Mucosa of descending colon (tissue), 3 donors: ENCODE data around the gene POLE3. TPM values are rescaled to one million over a fixed set of nuclear protein-coding genes. Genes with fewer than 3 reads are reported as not detected.

Experiments used
- ATAC-seq: fragments of 200-7000 bp; cut with Tn5 transposase; one replicate; pipeline ENCODE4 v1.9.1; 2020; ENCODE audit warnings: mild to moderate bottlenecking, moderate library complexity
- DNase-seq, 3 donors: peaks; one replicate each; pipeline ENCODE4 v3.0.0-alpha.2; 2020
- H3K36me3 ChIP-seq: fragments of 200-600 bp; one replicate; pipeline ENCODE4 v1.8.0; 2021; ENCODE audit warnings: low read depth, mild to moderate bottlenecking
- H3K4me1 ChIP-seq: fragments of 200-600 bp; one replicate; pipeline ENCODE4 v1.8.0; 2021; ENCODE audit warnings: low read depth, mild to moderate bottlenecking
- H3K4me3 ChIP-seq: fragments of 200-600 bp; one replicate; pipeline ENCODE4 v1.8.0; 2021; ENCODE audit warnings: mild to moderate bottlenecking
- H3K9me3 ChIP-seq: fragments of 200-600 bp; one replicate; pipeline ENCODE4 v1.8.0; 2021; ENCODE audit warnings: mild to moderate bottlenecking
- CTCF ChIP-seq: fragments of 200-600 bp; IDR thresholded peaks from one replicate; pipeline ENCODE4 v1.8.0; 2022; ENCODE audit warnings: antibody characterized with exemption, mild to moderate bottlenecking
- intact Hi-C, 2 donors: fragments of 100-400 bp; cut with DNase I in 1 of 2; cut with micrococcal nuclease in 1 of 2; formaldehyde crosslinking; loops; one replicate each; pipeline versions ENCODE4 v1.11.0 to v1.11.1; 2022; cut with DNase I, micrococcal nuclease
- long read RNA-seq, 2 donors: library from polyadenylated mRNA; unstranded; transcript quantifications; one replicate each; pipeline ENCODE4 v2.0.0, GENCODE V29; 2019 to 2021
- total RNA-seq, 3 donors: library from RNA; stranded (reverse); fragmentation: NEBNext Ultra II Directional in 2 of 3; extraction: Animal tissue kit (Norgen Biotek cat#: 25700) in 2 of 3; gene quantifications; one replicate each; pipeline versions ENCODE4 v1.2.1 to v1.2.4, GENCODE V29; 2021 to 2023
- donor health status: DM: no; HTN: no; CAD: no; lungs with moderate emphysema.
- donor health status: DM: no; HTN: no; CAD: no.
- donor health status: DM: no; HTN: yes; CAD: no.

POLE3 gene
- total RNA-seq, result 10 to 100 TPM; 22.2 to 31.0 (median 28.6) TPM
- long read RNA-seq, donor 1, transcript POLE3-201 (4 exons, 2,109 nt), result major isoform, 36 of 39 reads
- long read RNA-seq, donor 1, partial matches to known transcripts, result 2 of 39 reads
- long read RNA-seq, donor 1, other reads (novel, unspliced or antisense), result 1 of 39 reads
- long read RNA-seq, donor 2, transcript POLE3-201 (4 exons, 2,109 nt), result major isoform, 16 of 19 reads
- long read RNA-seq, donor 2, partial matches to known transcripts, result 1 of 19 reads
- long read RNA-seq, donor 2, other reads (novel, unspliced or antisense), result 0 of 19 reads

- ATAC-seq (peak; percentile 98), DNase-seq (peak; percentile 96 to 97 (median 97))
- Histone ChIP-seq H3K4me3 (peak within 1 kb of the TSS; percentile 73), H3K36me3 (no peaks in the 10 kb centered on the region), H3K9me3 (no peaks in the 10 kb centered on the region), H3K4me1 (peaks cover 15% of the 10 kb centered on the region)
- intact Hi-C loops, result loop anchor here in 1 of 2 donors (10.0 kb wide), 1 partner anchor 136 kb away; the partner anchor contains the start of genes CDC26 and PRPF4
- no peak for TF ChIP-seq CTCF
These were observed at the start of gene POLE3, which contains the start of gene C9orf43 for GRCh38 chr9:113410207-113410864. Gene POLE3, minus strand, starts transcription at chr9:113410675. Its CDS starts 382 bp downstream, at chr9:113410293. Gene C9orf43, plus strand, starts transcription at chr9:113410747. Its CDS starts 2,747 bp downstream, at chr9:113413494.

GRCh38 chr9:113456235-113456634 lies 45.8 kb upstream of the POLE3 start:
- no peaks in the 10 kb centered on the region for H3K4me1 ChIP-seq
- H3K4me3 ChIP-seq, result no peak overlapping the region
- H3K36me3 ChIP-seq, result no peaks in the 10 kb centered on the region
- H3K9me3 ChIP-seq, result no peaks in the 10 kb centered on the region
- ATAC-seq (no peak), DNase-seq (no peak)
- no peak for TF ChIP-seq CTCF
- intact Hi-C loops, result no loop called here

- peak in 1 of 3 donors; percentile 32 for DNase-seq
- TF ChIP-seq CTCF, result no peak
- Histone ChIP-seq H3K9me3 (no peaks in the 10 kb centered on the region), H3K36me3 (no peaks in the 10 kb centered on the region), H3K4me3 (no peak overlapping the region), H3K4me1 (no peaks in the 10 kb centered on the region)
- ATAC-seq, result peak; percentile 56
- intact Hi-C loops, result no loop called here
These were observed 44.7 kb upstream of the POLE3 start for GRCh38 chr9:113454914-113455761.

- H3K4me3 ChIP-seq, result no peak overlapping the region
- TF ChIP-seq CTCF, result no peak
- ATAC-seq (no peak), DNase-seq (no peak)
- H3K4me1 ChIP-seq, result no peaks in the 10 kb centered on the region
- no peaks in the 10 kb centered on the region for H3K9me3 ChIP-seq
- intact Hi-C loops, result no loop called here
- no peaks in the 10 kb centered on the region for H3K36me3 ChIP-seq
These were observed 41.7 kb upstream of the POLE3 start for GRCh38 chr9:113452113-113452605.

- intact Hi-C loops, result loop anchor here (5.0 kb wide), 2 partner anchors 143 to 208 kb away; no protein-coding TSS in a partner anchor
- ATAC-seq (no peak), DNase-seq (no peak)
- H3K36me3 ChIP-seq, result no peaks in the 10 kb centered on the region
- no peaks in the 10 kb centered on the region for H3K9me3 ChIP-seq
- no peaks in the 10 kb centered on the region for H3K4me1 ChIP-seq
- no peak for TF ChIP-seq CTCF
- H3K4me3 ChIP-seq, result no peak overlapping the region
These were observed 38.9 kb upstream of the POLE3 start for GRCh38 chr9:113449376-113449775.
